Stimulated activated CD8-positive, alpha-beta memory T cell treated with anti-CD3 and anti-CD28 coated beads, Interleukin-15, amount 100 ng/mL, for 24 hours (primary cell): Measurements from ENCODE around the gene SRRM3.
"Not testable (repeated sequence)": the region's sequence is repeated elsewhere in the genome, so short reads cannot be mapped to it uniquely, and the experiment has no call there.

Source experiments
- DNase-seq: peaks from one replicate; pipeline ENCODE4 v3.0.0-alpha.2; 2020; ENCODE audit warnings: low read depth

Gene SRRM3

DNA sequence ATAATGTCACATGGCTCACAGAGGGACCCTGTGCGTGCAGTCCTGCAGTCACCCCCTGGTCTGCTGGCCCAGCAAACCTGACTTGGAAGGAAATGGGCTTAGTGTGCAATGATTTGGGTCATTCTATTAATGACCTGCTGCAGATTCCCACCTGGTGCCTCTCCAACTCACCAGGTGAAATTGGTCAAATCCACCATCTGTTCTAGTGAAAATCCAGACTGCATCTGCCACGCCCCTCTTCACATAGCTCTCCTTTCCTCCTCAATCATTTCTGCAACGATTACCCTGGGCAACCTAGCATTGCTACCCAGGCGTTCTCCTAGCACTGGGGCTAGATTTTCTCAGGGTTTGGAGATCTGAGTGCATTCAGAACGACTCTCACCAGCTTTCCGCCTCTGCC is 29.4 kb downstream of the SRRM3 start:
- no peak for DNase-seq

DNA sequence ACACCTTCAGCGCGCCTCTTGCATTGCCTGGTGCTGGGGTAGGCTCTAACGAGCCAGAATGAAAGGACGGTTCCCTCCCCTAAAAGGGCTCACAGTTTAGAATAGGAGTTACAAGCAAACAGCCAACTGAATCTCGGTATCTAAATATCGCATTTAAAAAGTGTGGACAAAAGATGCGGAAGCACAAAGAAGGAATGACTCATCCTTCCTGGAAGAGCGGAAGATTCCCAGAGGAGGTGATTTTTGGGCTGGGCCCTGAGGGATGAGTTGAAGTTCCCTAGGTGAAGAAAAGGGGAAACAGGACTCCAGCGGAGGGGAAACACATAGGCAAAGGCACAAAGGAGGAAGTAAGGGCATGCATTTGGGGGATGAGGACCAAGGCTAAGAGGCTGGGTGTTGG is 29.9 kb downstream of the SRRM3 start:
- DNase-seq: no peak

DNA sequence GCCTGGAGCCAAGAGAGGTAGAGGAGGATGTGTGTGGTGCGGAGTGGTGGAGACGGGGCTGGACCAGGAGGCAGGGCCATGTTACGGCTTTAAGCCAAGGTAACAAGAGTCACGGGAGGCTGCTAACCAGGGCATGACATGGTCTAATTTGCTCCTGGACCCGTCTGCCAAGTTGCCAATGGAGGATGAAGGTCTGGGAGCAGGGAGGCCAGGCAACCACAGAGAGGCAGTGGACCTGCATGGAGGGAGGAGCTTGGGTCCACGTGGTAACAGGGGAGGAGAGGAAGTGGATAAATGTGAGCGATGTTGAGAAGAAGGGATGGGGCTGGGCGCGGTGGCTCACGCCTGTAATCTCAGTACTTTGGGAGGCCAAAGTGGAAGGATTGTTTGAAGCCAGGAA is 31.0 kb downstream of the SRRM3 start:
- DNase-seq: no peak

DNA sequence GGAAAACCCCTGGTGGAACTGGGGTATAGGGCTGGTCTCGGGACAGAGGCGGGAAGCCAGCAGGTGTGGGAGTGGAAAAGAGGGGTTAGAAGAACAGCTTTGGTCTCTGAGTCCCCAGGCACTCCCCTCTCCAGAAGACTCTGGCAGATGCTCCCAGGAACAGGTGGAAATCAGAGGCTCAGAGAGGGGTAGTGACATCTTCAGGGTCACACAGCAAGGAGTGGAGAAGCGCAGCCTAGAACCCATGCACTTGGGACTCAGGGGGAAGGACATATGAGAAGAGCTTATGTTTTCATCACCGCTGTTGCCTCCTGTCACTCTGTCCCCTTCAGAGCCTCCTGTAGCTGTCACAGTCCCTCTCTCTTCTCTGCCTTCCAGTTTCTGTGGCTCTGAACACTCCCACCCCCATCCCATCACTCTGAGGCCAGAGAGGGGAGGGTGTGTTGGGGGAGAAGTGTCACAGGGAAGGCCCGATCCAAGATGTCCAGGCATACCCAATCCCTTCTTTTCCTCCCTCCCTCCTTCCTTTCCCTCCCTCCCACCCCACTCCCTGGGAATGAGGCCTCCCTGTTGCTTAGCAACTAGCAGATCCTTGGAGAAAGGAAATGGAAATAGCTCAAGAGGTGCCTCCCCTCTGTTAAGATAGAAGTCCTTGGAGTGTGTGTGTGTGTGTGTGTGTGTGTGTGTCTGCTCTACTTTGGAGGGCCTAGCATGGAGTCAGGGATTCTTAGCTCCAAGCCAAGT is 32.0 kb downstream of the SRRM3 start:
- DNase-seq: no peak

DNA sequence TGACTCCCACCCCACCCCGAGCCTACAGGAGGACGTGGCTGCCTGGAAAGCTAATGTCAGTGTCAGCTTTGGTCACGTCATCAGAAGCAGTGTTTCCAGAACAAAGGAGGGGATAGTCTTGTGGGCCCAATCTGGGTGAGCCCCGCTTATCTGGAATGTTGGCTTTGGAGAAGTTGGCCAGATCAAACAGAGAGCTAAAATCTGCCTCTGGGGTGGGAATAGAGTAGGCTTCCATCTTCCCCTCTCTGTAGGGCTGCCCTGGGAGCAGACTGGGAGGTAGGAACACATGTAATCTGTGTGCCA is 32.5 kb downstream of the SRRM3 start:
- no peak for DNase-seq

DNA sequence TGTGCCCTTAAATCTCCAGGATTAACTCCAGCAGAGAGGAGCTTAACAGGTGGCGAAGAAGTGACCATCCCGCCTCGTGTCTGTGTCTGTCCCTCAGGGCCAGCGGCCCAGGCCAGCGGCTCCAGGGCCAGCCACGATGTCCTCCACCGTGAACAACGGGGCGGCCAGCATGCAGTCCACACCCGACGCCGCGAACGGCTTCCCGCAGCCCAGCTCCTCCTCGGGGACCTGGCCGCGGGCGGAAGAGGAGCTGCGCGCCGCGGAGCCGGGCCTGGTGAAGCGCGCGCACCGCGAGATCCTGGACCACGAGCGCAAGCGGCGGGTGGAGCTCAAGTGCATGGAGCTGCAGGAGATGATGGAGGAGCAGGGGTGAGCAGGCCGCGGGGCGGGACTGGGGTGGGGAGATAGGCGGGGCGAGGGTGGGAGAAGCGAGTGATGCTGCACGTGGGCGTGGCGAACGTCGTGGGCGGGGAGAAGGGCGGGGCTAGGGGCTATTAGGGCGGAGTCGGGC is 33.3 kb downstream of the SRRM3 start:
- peak; percentile 64 for DNase-seq

DNA sequence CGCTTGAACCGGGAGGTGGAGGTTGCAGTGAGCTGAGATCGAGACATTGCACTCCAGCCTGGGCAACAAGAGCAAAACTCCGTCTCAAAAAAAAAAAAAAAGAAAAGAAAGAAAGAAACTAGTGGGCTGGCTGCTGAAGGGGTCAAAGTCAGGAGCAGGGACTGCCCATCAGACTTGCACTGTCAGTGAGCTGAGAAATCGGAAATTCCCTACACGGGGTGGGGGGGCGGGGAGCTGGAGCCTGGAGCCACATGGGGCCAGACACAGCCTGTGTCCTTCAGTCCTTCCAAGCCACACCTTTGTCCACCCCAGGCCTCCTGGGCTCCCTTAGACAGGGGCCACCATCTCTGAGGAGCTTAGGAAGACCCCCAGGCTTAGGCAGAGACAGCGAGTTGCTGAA is 34.5 kb downstream of the SRRM3 start:
- no peak for DNase-seq

DNA sequence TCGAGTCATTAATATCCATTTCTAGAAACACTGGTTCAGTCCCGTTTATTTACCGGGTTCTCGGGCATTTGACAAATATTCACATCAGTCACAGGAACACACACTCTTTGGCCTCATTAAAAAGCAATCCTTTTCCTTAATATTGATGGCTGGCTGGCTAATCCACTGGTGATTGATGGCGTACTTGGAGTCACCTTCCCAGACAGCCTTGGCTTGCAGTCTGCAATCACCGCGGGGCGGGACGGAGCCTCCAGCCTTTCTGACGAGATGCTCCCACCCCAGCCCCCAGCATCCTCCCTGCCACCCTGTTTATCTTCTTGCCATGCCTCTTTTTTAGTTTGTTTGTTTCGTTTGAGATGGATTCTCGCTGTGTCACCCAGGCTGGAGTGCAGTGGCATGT is 36.6 kb downstream of the SRRM3 start:
- no peak for DNase-seq

DNA sequence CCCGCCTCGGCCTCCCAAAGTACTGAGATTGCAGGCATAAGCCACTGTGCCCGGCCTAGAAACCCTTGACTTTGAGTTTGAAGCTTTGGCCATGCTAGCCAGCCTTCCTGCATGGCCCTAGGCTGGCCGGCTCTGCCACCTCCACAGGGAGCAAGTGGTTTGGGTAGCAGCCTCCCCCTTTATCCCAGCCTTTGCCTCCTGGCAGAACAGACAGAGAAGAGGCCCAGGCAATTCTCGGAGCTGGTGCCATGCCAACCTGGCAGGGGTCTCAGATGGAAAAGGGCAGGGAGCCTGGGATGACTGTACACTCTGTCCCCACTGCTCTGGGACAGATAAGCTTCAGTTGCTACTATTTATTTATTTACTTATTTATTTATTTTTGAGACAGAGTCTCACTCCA is 39.4 kb downstream of the SRRM3 start:
- no peak for DNase-seq

DNA sequence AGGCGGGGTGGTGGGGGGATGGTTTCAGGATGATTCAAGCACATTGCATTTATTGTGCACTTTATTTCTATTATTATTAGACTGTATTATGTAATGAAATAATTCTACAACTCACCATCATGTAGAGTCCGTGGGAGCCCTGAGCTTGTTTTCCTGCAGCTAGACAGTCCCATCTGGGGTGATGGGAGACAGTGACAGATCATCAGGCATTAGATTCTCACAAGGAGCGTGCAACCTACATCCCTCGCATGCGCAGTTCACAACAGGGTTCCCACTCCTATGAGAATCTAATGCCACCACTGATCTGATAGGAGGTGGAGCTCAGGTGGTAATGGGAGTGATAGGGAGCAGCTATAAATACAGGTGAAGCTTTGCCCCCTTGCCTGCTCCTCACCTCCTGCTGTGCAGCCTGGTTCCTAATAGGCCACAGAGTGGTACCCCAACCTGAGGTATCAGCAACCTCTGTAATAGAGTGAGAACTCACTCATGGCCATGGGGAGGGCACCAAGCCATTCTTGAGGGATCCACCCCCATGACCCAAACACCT is 40.9 kb downstream of the SRRM3 start:
- DNase-seq: not testable (repeated sequence)

DNA sequence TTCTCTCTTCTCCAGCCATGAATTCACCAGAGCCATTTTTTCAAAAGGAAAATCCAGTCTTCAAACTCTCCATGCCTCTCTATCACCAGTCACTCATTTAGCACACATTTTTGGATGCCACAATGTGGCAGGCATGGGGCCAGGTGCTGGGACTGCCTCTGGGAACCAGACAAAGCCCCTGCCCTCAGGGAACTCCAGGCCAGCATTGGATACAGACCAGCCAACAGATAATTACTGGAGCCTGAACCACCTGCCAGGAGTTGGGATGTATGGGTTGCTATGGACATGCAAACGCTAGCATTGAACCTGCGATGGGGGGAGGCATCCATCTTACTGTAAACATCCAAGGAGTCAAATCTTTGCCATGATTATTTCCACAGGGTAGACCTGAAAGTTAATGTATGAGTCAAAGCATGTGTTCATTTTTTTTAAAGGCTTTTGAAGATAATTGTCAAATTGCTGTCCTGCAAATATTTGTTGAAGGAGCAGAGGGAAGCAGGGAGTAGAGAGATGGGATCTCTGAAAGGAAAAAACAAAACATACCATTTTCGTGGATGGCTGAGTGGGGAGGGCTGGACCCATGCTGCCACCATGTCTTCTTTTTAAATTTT is 43.2 kb downstream of the SRRM3 start:
- DNase-seq: no peak

DNA sequence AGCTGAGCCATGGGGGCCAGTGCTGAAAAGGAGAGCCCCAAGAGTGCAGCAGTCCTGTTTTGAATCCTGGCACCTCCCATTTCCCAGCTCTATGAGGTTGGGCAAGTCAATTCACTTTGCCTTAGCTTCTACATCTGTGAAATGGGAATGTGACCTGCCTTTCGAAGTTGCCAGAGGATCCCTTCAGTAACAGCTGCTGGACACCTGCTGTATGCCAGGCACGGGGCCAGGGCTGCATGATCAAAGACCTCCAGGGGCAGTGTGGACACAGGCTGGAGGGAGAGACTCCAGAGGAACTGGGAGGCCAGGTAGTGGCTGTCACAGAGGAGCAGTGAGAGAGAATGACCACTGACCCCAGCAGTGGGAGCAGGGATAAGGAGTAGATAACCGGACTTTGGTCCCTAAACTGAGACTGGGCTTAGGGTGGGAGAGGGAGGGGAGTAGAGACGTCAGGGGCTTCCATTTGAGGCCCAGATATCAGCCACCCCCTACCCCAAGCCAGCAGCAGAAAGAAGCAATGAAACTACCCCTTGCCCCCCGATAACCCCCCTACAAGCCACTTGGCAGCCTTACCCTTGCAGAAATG is 45.2 kb downstream of the SRRM3 start:
- DNase-seq: no peak

DNA sequence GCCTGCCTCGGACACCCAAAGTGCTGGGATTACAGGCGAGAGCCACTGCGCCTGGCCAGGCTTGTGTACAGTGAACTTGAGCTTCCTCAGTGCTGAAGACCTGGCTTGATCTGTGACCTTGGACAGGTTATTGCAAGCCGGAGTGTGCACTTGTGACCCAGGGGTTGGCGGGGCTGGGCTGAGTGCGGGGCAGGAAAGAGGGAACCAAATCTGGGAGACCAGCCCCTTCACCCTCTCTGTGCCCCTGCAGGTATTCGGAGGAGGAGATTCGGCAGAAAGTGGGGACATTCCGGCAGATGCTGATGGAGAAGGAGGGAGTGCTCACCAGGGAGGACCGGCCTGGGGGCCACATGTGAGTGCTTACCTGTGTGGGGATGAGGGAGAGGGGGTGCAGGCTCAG is 46.2 kb downstream of the SRRM3 start:
- DNase-seq: no peak

DNA sequence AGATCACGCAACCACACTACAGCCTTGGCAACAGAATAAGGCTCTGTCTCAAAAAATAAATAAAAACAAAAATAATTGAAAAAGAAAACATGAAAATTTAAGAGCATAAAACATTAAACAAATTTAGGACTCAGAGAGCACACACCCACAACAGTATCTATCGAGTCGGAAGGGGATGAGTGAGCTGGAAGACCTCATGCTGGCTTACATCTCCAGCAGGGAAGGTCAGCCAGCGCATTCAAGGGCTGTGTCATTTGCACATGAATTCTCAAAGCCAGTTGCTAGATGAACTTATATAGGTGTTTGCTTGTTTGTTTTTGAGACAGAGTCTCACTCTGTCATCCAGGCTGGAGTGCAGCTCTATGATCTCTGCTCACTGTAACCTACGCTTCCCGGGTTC is 50.3 kb downstream of the SRRM3 start:
- DNase-seq: no peak

DNA sequence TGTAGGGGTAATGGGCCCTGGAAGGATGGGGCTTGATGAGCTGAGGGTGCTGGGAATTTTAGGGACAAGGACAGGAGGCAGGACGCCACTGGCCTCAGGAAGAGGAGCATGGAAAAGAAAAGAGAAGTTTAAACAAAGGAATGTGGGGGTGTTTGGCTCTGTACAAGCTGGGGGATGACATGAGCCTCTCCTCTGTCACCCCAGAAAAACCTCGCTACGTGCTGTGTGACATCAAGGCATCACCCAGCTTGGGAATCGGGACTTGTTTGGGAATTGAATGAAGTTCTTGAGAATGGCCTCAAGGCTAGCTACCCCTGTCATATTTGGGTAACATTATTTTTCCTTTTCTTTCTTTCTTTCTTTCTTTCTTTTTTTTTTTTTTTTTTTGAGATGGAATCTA is 53.1 kb downstream of the SRRM3 start:
- no peak for DNase-seq

DNA sequence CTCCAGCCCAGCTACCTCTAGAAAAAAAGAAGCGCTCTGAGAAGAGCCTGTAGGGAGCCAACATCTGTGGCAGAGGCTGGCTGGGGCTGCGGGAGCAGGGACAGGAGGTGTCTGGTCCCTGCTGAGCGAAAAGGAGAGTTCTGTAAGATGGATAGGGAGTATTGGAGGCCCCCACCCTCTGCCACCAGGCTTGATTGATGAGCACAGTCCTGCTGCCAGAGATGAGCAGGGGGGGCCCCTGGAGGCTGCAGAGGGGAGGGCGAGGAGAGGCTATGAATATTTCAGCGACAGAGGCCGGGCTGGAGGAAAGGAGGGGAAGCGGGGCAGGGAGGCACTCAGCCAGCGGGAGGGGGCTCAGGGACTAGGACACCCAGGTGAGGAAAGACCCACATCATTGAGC is 56.3 kb downstream of the SRRM3 start:
- no peak for DNase-seq

DNA sequence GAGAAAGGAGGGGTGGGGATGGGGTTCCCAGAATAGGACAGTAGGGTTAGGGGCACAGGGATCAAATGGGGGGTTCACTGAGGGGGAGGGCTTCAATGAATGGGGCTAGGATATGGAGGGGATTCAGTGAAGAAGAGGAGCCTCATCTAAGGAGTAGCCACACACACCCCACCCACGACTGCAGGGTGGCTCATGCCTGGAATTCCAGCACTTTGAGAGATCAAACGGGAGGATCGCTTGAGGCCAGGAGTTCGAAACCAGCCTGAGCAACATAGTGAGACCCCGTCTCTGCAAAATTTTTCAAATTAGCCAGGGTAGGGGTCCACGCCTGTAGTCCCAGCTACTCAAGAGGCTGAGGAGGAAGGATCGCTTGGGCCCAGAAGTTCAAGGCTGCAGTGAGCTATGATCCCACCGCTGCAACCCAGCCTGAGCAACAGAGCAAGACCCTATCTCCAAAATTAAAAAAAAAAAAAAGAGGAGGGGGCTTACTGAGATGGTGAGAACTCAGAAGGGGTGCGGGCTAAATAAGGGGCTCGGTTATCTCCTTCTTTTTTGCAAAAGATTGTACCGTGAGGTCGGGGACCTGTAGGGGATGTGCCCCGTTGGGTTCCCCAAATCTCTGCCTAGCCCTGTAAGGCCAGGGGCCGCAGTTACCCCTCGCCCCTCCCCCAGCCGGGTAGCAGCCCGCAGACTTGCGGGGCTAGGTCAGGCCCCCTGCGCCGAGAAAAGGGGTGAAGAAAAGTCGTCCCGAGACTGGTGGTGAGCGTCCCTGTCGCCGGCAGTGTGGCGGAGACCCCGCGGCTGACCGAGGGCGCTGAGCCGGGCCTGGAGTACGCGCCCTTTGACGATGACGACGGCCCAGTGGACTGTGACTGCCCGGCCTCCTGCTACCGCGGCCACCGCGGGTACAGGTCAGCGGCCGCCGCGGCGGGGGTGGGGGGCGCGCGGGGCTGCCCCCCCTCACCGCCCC is 57.7 kb downstream of the SRRM3 start:
- DNase-seq: no peak

DNA sequence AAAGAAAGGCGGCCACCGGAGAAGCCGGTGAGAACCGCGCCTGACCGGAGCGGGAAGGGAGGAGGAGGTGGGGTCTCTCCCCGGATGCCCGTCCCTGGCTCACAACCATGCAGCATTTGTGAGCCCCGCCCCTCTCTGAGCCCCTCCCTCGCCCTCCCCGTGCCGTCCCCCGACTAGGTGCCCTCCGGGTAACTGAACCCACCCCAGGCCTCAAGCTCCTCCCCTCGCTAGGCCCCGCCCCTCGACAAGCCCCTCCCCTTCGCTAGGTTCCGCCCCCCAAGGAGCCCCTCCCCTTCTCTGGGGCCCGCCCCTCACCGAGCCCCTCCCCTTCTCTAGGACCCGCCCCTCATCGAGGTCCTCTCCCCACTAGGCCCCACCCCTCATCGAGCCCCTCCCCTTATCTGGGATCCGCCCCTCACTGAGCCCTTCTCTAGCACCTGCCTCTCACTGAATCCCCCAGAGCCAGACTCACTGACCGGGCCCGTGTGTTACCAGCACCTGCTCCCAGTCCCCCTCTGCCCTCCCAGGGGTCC is 58.5 kb downstream of the SRRM3 start:
- peak; percentile 27 for DNase-seq

DNA sequence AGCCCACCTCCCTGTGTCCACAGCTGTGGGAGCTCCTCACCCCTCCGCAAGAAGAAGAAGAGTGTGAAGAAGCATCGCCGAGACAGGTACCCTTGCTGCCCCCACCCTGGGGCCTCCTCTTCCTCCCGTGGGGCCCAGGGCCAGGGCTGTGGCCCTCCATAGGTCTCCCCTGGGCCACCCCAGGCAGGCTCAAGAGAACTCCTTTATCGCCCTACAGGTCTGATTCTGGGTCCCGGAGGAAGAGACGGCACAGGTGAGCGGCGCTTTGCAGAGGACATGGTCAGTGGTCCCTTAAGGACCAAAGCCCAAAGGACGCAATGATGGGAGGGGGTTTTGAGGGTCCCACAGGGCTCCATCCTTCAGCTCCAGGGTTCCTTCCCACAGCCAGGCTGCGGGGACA is 59.6 kb downstream of the SRRM3 start:
- no peak for DNase-seq

DNA sequence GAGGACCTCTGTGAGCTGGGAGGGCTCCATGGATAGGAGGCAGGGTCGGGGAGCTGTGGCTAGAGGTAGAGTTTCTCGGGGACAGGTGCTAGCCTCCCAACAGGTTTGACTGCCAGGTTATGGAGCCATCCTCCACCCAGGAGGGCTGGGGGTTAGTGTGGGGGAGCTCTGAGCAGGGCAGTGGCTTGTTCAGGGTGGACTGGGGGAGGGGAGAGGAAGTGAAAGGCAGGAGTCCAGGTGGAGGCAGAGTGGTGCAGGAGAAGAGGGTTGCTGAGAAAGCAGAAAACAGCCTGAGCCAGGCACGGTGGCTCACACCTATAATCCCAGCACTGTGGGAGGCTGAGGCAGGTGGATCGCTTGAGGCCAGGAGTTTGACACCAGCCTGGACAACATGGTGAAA is 60.2 kb downstream of the SRRM3 start:
- no peak for DNase-seq

DNA sequence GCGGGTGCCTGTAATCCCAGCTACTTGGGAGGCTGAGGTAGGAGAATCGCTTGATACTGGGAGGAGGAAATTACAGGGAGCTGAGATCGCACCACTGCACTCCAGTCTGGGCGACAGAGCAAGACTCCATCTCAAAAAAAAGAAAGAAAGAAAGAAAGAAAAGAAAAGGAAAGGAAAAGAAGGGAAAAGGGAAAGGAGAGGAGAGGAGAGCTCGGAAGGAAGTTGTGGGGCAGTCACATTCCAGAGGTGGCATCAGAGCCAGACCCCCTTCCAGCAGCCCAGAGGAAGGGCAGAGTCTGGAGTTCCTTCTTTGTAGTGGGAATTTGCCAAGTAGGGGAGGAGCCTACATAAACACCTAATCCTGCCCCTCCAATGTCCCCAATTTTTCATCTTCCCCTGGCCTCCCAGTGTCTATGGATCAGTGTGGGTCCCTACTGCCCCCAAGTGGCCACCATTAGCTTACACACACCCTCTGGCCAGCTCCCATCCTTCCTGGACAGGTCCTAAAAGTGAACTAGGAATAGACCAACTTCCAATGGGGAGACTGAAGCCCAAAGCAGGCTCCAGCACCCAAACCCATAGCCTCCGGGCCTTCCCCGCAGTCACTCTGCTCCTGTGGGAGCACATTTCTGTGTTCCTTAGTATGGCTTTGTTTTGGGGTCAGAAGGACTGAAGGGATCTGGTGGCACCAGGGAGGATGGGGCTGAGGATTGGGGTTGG is 61.1 kb downstream of the SRRM3 start:
- DNase-seq: no peak
